Liver (tissue), 3 donors: ENCODE measurements around the gene NKAIN2.

Source experiments
- GABPA ChIP-seq, 2 donors: IDR thresholded peaks in 1 of 2; conservative IDR thresholded peaks in 1 of 2; 2 replicates each; pipeline ENCODE4 v1.6.1; 2016; ENCODE audit warnings: antibody characterized with exemption in 2 of 2, mild to moderate bottlenecking in 1 of 2, moderate library complexity in 1 of 2
- TAF1 ChIP-seq: conservative IDR thresholded peaks from 2 replicates; pipeline ENCODE4 v1.6.1; 2016; ENCODE audit warnings: antibody characterized with exemption, mild to moderate bottlenecking
- YY1 ChIP-seq: IDR thresholded peaks from 2 replicates; pipeline ENCODE4 v1.6.1; 2016; ENCODE audit warnings: antibody characterized with exemption, mild to moderate bottlenecking
- TF ChIP-seq, protein P1 (sequence below): fragments of 150-350 bp; IDR thresholded peaks from 2 replicates; pipeline ENCODE4 v1.5.1; 2017; ENCODE audit warnings: improper control_type of control experiment, low read depth, low read length; ENCODE audit not compliant: missing input control
- TF ChIP-seq, protein P2 (sequence below): IDR thresholded peaks from 2 replicates; pipeline ENCODE4 v1.6.1; 2016; ENCODE audit warnings: antibody characterized with exemption
- TF ChIP-seq, protein P3 (sequence below): IDR thresholded peaks from 2 replicates; pipeline ENCODE4 v1.6.1; 2016; ENCODE audit warnings: antibody characterized with exemption
- donor health status: healthy.
- donor health status: healthy.

GRCh38 chr6:123899745-123900144, 96.1 kb downstream of the NKAIN2 start:
- TF ChIP-seq, protein P1, sequence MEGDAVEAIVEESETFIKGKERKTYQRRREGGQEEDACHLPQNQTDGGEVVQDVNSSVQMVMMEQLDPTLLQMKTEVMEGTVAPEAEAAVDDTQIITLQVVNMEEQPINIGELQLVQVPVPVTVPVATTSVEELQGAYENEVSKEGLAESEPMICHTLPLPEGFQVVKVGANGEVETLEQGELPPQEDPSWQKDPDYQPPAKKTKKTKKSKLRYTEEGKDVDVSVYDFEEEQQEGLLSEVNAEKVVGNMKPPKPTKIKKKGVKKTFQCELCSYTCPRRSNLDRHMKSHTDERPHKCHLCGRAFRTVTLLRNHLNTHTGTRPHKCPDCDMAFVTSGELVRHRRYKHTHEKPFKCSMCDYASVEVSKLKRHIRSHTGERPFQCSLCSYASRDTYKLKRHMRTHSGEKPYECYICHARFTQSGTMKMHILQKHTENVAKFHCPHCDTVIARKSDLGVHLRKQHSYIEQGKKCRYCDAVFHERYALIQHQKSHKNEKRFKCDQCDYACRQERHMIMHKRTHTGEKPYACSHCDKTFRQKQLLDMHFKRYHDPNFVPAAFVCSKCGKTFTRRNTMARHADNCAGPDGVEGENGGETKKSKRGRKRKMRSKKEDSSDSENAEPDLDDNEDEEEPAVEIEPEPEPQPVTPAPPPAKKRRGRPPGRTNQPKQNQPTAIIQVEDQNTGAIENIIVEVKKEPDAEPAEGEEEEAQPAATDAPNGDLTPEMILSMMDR = no peak
- no peak for TF ChIP-seq TAF1
- TF ChIP-seq, protein P2, sequence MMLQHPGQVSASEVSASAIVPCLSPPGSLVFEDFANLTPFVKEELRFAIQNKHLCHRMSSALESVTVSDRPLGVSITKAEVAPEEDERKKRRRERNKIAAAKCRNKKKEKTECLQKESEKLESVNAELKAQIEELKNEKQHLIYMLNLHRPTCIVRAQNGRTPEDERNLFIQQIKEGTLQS = no peak
- no peak for TF ChIP-seq YY1
- TF ChIP-seq GABPA (IDR thresholded peaks at IDR 0.05 in 1 of 2, conservative IDR thresholded peaks at IDR 0.05 in 1 of 2) = no peak
- TF ChIP-seq, protein P3, sequence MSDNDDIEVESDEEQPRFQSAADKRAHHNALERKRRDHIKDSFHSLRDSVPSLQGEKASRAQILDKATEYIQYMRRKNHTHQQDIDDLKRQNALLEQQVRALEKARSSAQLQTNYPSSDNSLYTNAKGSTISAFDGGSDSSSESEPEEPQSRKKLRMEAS = no peak
